Fibroblast of lung (primary cell): ENCODE results near the gene GADD45G.

ENCODE experiments used
- EZH2 ChIP-seq: IDR thresholded peaks from 2 replicates; pipeline ENCODE4 v1.5.1; 2012; ENCODE audit warnings: low read length, control low read depth, mild to moderate bottlenecking; ENCODE audit errors: missing control alignments
- TF ChIP-seq, protein P1 (sequence below), 2 donors: IDR thresholded peaks in 1 of 2; conservative IDR thresholded peaks in 1 of 2; 1 replicate in 1 of 2; 2 replicates in 1 of 2; pipeline ENCODE4 v1.5.1; 2011 to 2012; ENCODE audit warnings: low read length in 2 of 2, control low read depth in 1 of 2, inconsistent platforms in 1 of 2, low read depth in 1 of 2, mild to moderate bottlenecking in 1 of 2

GRCh38 chr9:89631384-89631783, 26.6 kb downstream of the GADD45G start:
- TF ChIP-seq, protein P1, sequence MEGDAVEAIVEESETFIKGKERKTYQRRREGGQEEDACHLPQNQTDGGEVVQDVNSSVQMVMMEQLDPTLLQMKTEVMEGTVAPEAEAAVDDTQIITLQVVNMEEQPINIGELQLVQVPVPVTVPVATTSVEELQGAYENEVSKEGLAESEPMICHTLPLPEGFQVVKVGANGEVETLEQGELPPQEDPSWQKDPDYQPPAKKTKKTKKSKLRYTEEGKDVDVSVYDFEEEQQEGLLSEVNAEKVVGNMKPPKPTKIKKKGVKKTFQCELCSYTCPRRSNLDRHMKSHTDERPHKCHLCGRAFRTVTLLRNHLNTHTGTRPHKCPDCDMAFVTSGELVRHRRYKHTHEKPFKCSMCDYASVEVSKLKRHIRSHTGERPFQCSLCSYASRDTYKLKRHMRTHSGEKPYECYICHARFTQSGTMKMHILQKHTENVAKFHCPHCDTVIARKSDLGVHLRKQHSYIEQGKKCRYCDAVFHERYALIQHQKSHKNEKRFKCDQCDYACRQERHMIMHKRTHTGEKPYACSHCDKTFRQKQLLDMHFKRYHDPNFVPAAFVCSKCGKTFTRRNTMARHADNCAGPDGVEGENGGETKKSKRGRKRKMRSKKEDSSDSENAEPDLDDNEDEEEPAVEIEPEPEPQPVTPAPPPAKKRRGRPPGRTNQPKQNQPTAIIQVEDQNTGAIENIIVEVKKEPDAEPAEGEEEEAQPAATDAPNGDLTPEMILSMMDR (conservative IDR thresholded peaks at IDR 0.05 in 1 of 2, IDR thresholded peaks at IDR 0.05 in 1 of 2; ENCODE audit: low read depth in 1 of 2, low read length in 2 of 2): no peak
- TF ChIP-seq EZH2: no peak
